Stimulated activated naive CD4-positive, alpha-beta T cell treated with Interleukin-2 at 50 U/mL for 16 hours (primary cell): ENCODE data around the gene UAP1.
"Not testable (repeated sequence)": the region's sequence is repeated elsewhere in the genome, so short reads cannot be mapped to it uniquely, and the experiment has no call there.

Experiments
- DNase-seq: peaks from one replicate; lab custom pipeline; 2025; lab: John Stamatoyannopoulos, UW

Gene UAP1

DNA sequence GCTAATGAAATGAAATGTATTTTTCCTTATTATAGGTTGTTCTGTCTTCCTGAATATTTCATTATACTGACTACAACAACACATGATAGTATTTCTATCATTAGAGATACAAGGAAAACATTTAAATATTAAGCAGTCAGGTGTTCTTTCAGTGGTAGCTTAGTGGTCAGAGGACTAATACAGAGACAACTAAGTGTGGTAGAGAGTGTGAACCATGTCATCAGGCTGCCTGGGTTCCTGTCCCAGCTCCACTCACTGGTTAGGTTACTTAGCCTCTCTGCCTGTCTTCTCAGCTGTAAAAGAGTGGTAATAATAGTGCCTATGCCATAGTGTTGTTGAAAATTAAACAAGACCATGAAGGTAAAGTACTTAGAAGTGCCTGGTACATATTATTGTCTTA, 3.9 kb downstream of the UAP1 start:
- no peak for DNase-seq

DNA sequence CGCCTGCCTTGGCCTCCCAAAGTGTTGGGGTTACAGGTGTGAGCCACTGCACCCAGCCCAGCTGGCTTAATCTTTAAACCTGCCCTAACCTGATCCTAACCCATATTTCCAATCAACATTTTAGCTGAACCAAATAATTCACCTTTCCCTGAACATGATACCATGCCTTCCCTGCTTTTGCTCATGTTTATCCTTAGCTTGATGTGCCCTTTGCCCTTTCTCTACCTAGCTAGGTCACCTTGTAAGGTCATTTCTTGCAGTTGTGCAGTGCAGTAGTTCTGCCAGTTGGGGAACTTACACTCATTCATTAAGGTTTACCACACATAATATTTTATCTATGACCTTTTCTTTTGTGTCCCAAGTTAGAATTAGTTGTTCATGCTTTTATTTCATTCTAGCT, 5.3 kb downstream of the UAP1 start:
- DNase-seq, result no peak

DNA sequence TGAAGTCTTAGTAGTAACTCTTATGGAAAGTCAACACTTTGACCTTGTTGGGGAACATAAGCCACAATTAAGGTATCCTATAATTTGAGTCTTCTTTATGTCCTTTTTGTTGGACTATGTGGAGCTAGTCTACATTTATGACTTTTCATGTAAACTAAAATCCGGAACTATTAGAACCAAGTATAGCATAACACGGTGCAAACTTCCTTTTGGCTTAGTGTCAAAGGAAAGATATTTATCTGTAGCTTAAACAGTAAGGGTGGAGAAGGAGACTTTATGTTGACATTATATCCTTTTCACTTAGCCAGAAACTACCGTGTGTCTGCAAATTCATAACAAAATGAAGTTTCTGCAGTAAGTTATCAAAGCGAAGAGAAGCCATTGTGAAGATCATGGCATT, 7.3 kb downstream of the UAP1 start:
- no peak for DNase-seq

DNA sequence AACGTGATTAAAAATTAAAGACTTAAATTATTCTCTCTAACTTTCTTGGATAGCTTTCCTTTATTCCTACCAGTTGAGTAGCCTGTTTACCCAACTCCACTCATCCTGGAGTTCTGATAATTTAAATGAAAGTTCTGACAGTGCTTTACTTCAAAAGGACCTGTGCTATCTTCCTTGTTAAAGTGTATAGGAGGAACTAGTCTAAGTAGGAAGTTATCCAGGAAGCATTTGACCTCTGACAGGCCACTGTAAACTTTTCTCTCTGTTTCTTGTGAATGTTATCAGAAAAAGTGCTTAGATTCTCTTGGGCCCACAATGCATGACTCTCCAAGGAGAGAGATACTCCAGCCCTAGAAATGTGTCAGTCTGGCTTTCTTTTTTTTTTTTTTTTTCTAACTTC, 9.2 kb downstream of the UAP1 start:
- no peak for DNase-seq

DNA sequence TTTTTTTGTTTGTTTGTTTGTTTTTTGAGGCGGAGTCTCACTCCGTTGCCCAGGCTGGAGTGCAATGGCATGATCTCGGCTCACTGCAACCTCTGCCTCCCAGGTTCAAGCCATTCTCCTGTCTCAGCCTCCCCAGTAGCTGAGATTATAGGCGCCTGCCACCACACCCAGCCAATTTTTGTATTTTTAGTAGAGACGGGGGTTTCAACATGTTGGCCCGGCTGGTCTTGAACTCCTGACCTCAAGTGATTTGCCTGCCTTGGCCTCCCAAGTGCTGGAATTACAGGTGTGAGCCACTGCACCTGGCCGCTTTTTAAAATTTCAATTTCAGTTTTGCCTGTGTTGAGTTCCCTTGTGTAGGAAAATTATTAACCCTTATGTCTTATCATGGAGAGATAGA, 9.6 kb downstream of the UAP1 start:
- DNase-seq, result not testable (repeated sequence)

DNA sequence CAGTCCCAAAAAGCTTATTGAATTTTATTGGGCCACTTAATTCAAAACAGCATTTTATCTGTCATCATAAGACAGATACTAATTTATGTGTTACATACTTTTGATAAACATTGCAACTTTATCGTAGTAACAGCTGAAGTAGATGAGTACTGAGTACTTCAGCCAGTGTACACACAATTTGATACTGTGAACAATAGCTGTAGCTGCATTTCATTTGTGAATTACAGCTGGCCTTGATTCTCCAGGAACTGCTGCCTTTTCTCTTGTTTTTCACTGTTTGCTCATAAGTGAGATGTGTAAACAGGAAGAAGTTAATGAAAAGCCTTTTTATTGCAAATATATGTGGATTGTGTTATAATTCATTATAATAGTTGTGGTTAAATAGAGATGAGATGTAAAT, 10.2 kb downstream of the UAP1 start:
- DNase-seq, result no peak

DNA sequence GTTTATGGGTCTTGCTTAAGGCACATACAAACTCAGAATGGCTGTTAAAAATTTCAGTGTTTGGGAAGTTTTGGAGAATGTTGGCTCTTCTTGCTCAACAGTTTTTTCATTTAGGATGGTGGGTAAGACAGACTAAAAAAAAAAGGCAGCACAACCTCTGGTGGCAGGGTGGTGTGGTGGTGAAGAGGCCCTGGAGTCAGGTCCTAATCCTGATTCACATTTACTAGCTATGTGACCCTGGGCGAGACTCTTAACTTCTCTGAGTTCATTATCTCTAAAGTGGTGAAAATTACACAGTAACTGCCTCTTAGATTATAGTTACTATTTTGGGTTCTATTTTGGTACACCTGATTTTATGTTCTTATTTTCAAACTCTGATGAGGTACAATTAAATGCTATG, 11.6 kb downstream of the UAP1 start:
- DNase-seq, result no peak

DNA sequence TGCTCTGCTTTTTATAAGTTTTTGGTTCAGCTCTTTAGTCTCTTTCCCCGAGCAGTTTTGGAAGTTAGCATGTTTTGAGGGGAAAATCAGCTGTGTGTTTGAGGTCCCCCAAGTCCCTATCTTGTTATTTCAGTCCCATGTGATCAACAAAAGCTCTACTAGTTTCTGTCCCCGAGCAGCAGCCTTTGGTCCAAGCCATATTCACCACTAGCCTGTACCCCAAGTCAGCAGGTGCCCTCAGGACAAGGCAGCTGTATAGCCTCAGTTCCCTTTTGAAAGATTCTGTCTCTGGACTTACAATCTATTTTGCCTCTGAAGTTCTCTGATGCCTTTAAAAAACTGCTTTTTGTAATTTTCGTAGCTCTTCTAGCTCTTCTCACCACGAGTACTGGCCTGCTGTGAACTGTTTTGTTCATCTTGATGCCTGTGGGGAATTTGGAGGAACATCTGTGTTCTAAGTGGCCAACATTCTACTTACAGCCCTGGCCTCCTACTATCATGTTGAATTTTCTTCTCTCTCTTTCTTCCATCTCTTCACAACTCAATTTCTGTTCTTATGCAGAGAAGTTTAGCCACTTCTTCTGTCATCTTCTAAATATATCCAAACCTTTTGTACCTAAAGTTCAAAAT, 16.7 kb downstream of the UAP1 start:
- DNase-seq, result no peak

DNA sequence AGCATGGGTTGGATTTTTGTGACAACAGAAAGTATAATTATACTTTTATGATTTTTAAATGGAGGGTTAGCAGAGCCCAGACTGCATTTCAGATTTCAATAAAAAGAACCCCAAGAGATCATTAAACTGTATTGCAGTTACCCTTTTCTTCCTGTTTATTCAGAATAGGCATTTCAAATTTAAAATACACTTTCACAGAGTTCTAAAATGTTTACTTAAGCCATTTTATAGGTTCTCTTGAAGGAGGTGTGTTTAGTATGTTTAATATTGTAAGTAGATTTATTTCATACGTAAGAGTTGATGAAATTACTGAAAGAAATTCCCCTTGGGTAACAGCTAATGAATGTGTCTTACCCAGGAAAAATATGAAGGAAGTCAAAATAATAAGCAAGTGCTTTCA, 17.4 kb downstream of the UAP1 start:
- no peak for DNase-seq

DNA sequence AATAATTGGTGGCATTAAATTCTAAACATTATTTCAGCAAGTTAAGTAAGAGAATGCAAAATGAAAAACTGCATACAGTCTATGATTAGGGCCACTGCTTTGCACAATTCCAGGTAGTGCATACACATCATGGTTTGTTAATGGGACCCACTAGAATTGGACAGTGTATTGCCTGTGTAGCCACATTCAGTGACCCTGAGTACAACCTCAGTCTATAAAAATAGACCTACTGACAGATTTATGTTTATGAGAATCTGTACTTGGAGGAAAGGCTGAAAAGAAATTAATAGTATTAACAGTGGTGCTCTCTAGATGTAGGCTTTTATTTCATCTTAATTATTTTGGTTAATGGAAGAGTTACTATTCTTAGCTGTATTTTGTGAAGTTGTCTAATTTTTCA, 18.8 kb downstream of the UAP1 start:
- no peak for DNase-seq

DNA sequence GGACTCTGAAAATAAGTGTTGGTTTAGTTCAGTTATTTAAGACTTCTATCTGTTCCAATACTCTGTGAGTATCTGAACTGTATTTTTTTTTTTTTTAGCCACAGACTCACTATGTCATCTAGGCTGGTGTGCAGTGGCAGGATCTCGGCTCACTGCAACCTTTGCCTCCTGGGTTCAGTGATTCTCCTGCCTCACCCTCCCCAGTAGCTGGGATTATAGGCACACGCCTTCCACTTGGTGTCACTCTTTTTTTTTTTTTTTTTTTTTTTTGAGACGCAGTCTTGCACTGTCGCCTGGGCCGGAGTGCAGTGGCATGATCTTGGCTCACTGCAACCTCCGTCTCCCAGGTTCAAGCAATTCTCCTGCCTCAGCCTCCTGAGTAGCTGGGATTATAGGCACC, 21.4 kb downstream of the UAP1 start:
- not testable (repeated sequence) for DNase-seq

DNA sequence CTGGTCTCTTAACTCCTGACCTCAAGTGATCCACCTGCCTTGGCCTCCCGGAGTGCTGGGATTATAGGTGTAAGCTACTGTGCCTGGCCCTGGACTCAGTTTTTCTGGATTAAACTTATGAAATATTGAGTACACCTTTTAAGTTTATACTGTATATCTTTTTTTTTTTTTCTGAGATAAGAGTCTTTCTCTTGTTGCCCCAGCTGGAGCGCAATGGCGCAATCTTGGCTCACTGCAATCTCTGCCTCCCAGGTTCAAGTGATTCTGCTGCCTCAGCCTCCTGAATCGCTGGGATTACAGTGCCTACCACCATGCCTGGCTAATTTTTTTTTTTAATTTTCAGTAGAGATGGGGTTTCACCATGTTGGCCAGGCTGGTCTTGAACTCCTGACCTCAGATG, 23.6 kb downstream of the UAP1 start:
- DNase-seq, result not testable (repeated sequence)

DNA sequence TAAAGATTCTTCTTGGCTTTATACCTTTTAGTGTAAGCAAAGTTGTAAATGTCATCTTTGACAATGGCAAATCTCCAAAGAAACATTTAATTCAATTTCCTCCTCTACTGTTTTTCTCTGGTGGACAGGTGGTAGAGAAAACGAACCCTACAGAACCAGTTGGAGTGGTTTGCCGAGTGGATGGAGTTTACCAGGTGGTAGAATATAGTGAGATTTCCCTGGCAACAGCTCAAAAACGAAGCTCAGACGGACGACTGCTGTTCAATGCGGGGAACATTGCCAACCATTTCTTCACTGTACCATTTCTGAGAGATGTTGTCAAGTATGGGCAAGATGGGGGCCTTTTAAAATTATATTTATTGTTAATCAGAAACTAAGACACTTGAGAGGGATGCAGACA, 25.8 kb downstream of the UAP1 start:
- DNase-seq, result no peak

DNA sequence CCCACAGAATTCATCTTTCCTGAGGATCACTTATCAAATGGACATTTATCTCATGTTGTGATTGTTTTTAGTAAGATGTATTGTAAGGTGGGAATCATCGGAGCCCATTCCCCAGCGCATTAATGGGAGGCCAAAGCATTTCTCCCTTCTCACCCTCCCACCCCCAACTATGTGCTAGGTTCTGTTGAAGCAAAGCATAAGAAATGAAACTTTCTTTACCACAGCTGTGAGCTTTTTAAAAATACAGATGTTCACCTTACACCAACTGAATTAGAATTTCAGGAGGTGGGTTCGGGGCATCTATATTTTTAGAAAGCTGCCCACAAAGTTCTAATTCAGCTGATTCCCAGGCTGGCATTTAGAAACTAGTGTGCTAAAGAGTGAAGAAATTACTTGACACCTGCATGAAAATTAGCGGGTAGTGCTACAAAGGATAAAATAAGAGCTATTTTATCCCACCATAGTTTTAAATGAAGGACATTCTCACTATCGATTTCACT, 26.3 kb downstream of the UAP1 start:
- DNase-seq, result no peak

DNA sequence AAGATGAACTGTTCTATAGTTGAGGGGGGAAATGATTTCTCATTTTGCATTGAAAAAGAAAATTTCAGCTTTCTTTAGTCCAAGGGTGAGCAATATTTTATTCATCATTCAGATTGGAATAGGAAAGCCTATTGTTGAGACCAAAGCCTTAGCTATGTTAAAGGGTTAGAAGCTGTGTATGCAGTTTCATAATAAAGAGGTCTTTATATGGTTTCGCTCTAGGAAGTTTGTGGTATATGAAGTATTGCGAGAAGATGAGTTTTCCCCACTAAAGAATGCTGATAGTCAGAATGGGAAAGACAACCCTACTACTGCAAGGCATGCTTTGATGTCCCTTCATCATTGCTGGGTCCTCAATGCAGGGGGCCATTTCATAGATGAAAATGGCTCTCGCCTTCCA, 28.6 kb downstream of the UAP1 start:
- DNase-seq, result no peak

DNA sequence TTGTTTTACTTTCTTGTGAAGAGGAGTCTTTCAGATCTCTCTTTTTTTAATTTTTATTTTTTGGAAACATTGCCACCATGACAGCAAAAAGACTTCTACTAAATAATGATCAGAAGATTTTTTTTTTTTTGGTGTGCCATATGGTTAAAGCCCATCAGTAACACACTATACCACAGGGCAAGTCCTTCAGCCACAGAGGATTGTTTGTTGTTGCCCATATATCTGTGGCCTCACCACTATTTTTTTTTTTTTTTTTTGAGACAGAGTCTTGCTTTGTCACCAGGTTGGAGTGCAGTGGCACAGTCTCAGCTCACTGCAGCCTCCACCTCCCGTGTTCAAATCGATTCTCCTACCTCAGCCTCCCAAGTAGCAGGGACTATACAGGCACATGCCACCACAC, 29.2 kb downstream of the UAP1 start:
- DNase-seq, result no peak

DNA sequence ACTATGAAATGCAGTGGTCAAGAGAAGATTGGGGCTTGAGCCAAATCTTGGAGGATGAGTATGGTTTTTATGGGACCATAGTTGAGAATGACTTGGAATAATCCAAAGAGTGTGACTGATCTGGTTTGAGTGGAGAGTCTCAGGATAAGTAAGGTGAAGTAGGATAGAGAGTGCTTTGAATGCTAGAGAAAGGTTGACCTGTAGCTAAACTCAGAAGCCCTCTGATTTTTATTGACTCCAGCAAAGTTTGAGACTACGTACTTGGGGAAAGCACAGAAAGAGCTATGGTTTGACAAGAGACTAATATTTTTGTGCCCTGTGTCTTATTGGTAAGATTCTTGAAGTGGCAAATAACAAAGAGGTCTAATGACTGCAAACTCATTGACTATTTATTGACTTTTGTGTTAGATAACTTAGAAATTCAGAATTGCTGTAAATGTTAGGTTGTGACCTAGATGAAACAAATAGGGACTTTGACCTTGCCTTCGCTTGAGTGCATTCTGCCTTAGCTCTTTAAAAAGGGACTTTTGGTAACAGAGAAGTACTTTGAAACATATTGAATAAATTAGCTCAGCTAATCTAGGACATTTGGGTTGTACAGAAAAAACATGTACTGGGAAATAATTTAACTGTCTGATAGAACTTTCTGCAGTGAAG, 35.1 kb downstream of the UAP1 start:
- no peak for DNase-seq

DNA sequence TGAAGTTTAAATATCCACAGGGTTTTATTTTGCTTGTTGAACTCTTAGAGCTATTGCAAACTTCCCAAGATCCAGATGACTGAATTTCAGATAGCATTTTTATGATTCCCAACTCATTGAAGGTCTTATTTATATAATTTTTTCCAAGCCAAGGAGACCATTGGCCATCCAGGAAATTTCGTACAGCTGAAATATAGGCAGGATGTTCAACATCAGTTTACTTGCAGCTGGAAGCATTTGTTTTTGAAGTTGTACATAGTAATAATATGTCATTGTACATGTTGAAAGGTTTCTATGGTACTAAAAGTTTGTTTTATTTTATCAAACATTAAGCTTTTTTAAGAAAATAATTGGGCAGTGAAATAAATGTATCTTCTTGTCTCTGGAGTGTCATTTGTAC, 37.9 kb downstream of the UAP1 start:
- DNase-seq, result no peak

DNA sequence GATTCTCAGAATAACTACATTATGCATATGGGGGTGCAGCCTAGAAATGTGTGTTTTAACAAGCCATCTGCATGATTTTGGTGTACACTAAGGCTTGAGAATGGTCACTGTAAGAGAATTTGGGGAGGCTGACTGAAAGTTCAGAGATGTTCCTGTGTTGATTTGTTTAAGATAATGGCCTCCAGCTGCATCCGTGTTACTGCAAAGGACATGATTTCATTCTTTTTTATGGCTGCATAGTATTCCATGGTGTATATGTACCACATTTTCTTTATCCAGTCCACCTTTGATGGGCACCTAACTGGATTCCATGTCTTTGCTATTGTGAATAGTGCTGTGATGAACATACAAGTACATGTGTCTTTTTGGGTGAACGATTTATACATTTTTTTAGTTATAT, 41.6 kb downstream of the UAP1 start:
- not testable (repeated sequence) for DNase-seq

DNA sequence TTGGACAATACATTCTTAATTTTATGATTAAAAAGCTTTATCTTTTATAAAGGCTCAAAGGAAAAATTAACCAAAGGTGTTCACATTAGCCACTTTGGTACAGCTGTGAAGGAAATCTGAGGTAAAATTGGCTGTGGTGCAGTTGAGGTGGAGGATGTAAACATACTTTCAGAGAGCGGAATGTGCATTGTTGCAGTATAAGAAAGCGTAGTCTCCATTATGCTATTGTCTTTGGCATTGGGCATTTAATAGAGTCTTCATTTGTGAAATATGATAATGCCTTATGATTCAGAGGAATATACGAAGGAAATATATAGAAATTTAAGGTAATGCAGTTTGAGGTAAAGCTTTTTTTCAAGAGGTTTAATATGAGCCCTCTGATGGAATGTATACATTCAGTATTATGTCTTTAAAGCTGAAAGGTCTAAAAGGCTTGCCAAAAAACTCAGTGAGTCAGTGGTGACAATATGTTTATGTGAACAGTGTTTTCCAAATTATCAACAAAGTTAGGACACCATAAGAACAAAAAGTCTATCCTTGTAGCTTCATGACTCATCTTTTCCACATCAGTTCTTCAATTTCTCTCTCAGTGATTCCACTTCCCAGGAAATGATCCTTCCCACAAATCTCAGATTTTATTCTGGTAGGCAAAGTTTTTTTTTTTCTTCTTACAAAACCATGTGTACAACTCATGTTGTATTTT, 43.9 kb downstream of the UAP1 start:
- no peak for DNase-seq

DNA sequence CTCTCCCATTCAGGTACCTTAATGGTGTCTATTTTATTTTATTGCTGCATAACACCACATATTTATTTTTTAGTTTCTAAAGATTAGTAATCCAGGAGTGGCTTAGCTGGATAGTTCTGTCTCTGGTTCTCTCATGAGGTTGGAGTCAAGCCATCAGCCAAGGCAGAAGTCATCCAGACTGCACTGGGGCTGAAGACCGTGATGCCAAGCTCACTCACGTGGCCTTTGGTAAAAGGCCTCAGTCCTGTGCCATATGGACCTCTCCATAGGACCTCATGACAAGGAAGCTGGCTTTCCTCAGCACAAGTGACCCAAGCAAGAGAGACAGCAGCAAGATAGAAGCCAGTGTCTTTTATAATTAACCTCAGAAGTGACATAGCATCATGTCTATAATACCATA, 47.8 kb downstream of the UAP1 start:
- DNase-seq, result no peak

DNA sequence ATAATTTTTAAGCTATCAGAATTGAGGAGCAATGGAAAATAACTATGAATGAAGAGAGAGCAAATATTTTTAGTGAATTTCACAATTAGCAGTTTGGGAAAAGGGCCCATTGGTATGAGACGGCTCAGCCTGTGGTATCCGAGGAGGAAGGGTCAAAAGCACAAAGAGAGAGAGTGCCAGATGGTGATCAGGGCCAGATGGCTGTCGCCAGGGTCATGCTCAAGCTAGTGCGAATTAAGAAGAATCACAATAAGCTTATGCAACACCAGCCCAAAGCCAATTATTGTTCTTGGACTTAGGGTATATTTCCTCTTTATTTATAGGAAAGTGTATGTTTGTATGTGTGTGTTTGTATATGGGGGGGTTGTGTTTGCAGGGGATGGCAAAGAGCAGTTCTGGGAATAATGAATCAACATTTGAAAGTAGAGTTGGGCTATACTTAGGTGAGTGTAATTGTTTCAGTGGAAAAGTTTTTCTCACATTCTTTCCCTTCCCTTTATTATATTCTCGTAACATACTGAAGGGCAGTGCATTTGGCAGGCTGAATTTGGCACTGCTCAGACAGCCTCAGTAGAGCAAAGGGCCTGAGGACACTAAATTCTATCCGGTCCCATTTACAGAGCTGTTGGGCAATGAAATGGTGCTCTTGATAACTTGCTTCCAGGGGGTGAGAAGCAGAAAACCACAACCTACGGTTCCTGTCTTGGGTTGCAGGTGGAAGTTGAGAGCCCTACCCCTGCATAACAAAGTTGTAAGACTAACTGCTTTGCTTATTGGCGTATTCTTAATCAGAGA, 51.3 kb downstream of the UAP1 start:
- DNase-seq, result no peak

DNA sequence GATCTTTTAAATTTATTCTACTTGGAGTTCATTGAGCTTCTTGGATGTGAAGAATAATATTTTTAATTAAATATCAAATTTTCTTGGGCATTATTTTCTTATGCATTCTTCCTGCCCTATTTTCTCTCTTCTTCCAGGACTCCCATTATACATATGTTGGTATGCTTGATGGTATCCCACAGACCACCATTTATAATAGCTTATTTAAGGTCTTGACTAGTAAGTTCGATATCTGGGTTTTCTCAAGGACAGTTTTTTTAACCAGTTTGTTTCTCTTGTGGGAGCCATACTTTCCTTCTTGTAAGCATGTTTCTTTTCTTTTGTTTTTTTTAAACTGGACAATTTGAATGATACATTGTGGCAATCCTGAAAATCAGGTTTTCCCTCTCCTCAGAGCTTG, 55.3 kb downstream of the UAP1 start:
- no peak for DNase-seq
